ENCODE data around the gene KLK4.

Gene KLK4

GRCh38 chr19:50911206-50912101, at the start of gene KLK4:
Gene KLK4, minus strand, starts transcription at chr19:50911395. Its CDS starts 657 bp downstream, at chr19:50910738.
- H3K36me3 ChIP-seq (ENCODE audit: control insufficient read depth, insufficient read depth, low read length, severe bottlenecking), result no peaks in the 10 kb centered on the region
- peaks cover 65% of the 10 kb centered on the region for H3K27me3 ChIP-seq (replicated peaks; ENCODE audit: control insufficient read depth, insufficient read depth, low read length)
- no peaks in the 10 kb centered on the region for H3K4me1 ChIP-seq (ENCODE audit: control insufficient read depth, insufficient read depth, low read length)
- H3K9me3 ChIP-seq (ENCODE audit: control insufficient read depth, low read length), result no peaks in the 10 kb centered on the region
- H3K9ac ChIP-seq (ENCODE audit: low read length), result no peak within 1 kb of the TSS
- H3K4me3 ChIP-seq (ENCODE audit: low read length), result no peak within 1 kb of the TSS
- DNase-seq (ENCODE audit: low read depth), result no peak

- no peak overlapping the region for H3K4me3 ChIP-seq (ENCODE audit: low read length)
- H3K9me3 ChIP-seq (ENCODE audit: control insufficient read depth, low read length), result no peaks in the 10 kb centered on the region
- no peak for DNase-seq (ENCODE audit: low read depth)
Observed at GRCh38 chr19:50959731-50960500, 48.7 kb upstream of the KLK4 start.

GRCh38 chr19:50957587-50957986, 46.4 kb upstream of the KLK4 start:
- Histone ChIP-seq H3K9me3 (ENCODE audit: control insufficient read depth, low read length) (no peaks in the 10 kb centered on the region), H3K9ac (ENCODE audit: low read length) (no peak overlapping the region), H3K4me3 (ENCODE audit: low read length) (no peak overlapping the region), H3K4me1 (ENCODE audit: control insufficient read depth, insufficient read depth, low read length) (no peaks in the 10 kb centered on the region), H3K27me3 (replicated peaks; ENCODE audit: control insufficient read depth, insufficient read depth, low read length) (peaks cover 21% of the 10 kb centered on the region), H3K36me3 (ENCODE audit: control insufficient read depth, insufficient read depth, low read length, severe bottlenecking) (no peaks in the 10 kb centered on the region)
- DNase-seq (ENCODE audit: low read depth), result no peak

More at GRCh38 chr19:50959731-50960500, 48.7 kb upstream of the KLK4 start:
- H3K4me1 ChIP-seq (ENCODE audit: control insufficient read depth, insufficient read depth, low read length), result no peaks in the 10 kb centered on the region
- H3K36me3 ChIP-seq (ENCODE audit: control insufficient read depth, insufficient read depth, low read length, severe bottlenecking), result no peaks in the 10 kb centered on the region
- H3K27me3 ChIP-seq (replicated peaks; ENCODE audit: control insufficient read depth, insufficient read depth, low read length), result peaks cover 10% of the 10 kb centered on the region
- H3K9ac ChIP-seq (ENCODE audit: low read length), result no peak overlapping the region

- no peaks in the 10 kb centered on the region for H3K4me1 ChIP-seq (ENCODE audit: control insufficient read depth, insufficient read depth, low read length)
- H3K27me3 ChIP-seq (replicated peaks; ENCODE audit: control insufficient read depth, insufficient read depth, low read length), result peaks cover 20% of the 10 kb centered on the region
- H3K36me3 ChIP-seq (ENCODE audit: control insufficient read depth, insufficient read depth, low read length, severe bottlenecking), result no peaks in the 10 kb centered on the region
- no peak within 1 kb of the TSS for H3K4me3 ChIP-seq (ENCODE audit: low read length)
- DNase-seq (ENCODE audit: low read depth), result no peak
- H3K9ac ChIP-seq (ENCODE audit: low read length), result no peak within 1 kb of the TSS
- no peaks in the 10 kb centered on the region for H3K9me3 ChIP-seq (ENCODE audit: control insufficient read depth, low read length)
Observed at GRCh38 chr19:50952910-50953309, 41.7 kb upstream of the KLK4 start, which contains the start of gene KLK5. Gene KLK5, minus strand, starts transcription at chr19:50953038. Its CDS starts 381 bp downstream, at chr19:50952657.

- Histone ChIP-seq H3K9me3 (ENCODE audit: control insufficient read depth, low read length) (no peaks in the 10 kb centered on the region), H3K9ac (ENCODE audit: low read length) (no peak overlapping the region), H3K4me1 (ENCODE audit: control insufficient read depth, insufficient read depth, low read length) (no peaks in the 10 kb centered on the region), H3K4me3 (ENCODE audit: low read length) (no peak overlapping the region), H3K27me3 (replicated peaks; ENCODE audit: control insufficient read depth, insufficient read depth, low read length) (peaks cover 16% of the 10 kb centered on the region), H3K36me3 (ENCODE audit: control insufficient read depth, insufficient read depth, low read length, severe bottlenecking) (no peaks in the 10 kb centered on the region)
- no peak for DNase-seq (ENCODE audit: low read depth)
Observed at GRCh38 chr19:50949861-50950260, 38.7 kb upstream of the KLK4 start.

- DNase-seq (ENCODE audit: low read depth), result no peak
- no peak overlapping the region for H3K9ac ChIP-seq (ENCODE audit: low read length)
- no peaks in the 10 kb centered on the region for H3K9me3 ChIP-seq (ENCODE audit: control insufficient read depth, low read length)
- H3K4me1 ChIP-seq (ENCODE audit: control insufficient read depth, insufficient read depth, low read length), result no peaks in the 10 kb centered on the region
- H3K4me3 ChIP-seq (ENCODE audit: low read length), result no peak overlapping the region
- no peaks in the 10 kb centered on the region for H3K36me3 ChIP-seq (ENCODE audit: control insufficient read depth, insufficient read depth, low read length, severe bottlenecking)
- peaks cover 11% of the 10 kb centered on the region for H3K27me3 ChIP-seq (replicated peaks; ENCODE audit: control insufficient read depth, insufficient read depth, low read length)
Observed at GRCh38 chr19:50947123-50947522, 35.9 kb upstream of the KLK4 start.

- no peaks in the 10 kb centered on the region for H3K9me3 ChIP-seq (ENCODE audit: control insufficient read depth, low read length)
- H3K4me3 ChIP-seq (ENCODE audit: low read length), result no peak overlapping the region
- H3K9ac ChIP-seq (ENCODE audit: low read length), result no peak overlapping the region
- no peaks in the 10 kb centered on the region for H3K36me3 ChIP-seq (ENCODE audit: control insufficient read depth, insufficient read depth, low read length, severe bottlenecking)
- DNase-seq (ENCODE audit: low read depth), result no peak
- H3K27me3 ChIP-seq (replicated peaks; ENCODE audit: control insufficient read depth, insufficient read depth, low read length), result peaks cover 14% of the 10 kb centered on the region
- H3K4me1 ChIP-seq (ENCODE audit: control insufficient read depth, insufficient read depth, low read length), result no peaks in the 10 kb centered on the region
Observed at GRCh38 chr19:50944795-50945194, 33.6 kb upstream of the KLK4 start.

GRCh38 chr19:50943074-50943828, 32.1 kb upstream of the KLK4 start:
- peaks cover 20% of the 10 kb centered on the region for H3K27me3 ChIP-seq (replicated peaks; ENCODE audit: control insufficient read depth, insufficient read depth, low read length)
- H3K36me3 ChIP-seq (ENCODE audit: control insufficient read depth, insufficient read depth, low read length, severe bottlenecking), result no peaks in the 10 kb centered on the region
- H3K4me3 ChIP-seq (ENCODE audit: low read length), result no peak overlapping the region
- peaks cover 6% of the 10 kb centered on the region for H3K9me3 ChIP-seq (ENCODE audit: control insufficient read depth, low read length)
- DNase-seq (ENCODE audit: low read depth), result no peak
- no peak overlapping the region for H3K9ac ChIP-seq (ENCODE audit: low read length)
- no peaks in the 10 kb centered on the region for H3K4me1 ChIP-seq (ENCODE audit: control insufficient read depth, insufficient read depth, low read length)

- Histone ChIP-seq H3K36me3 (ENCODE audit: control insufficient read depth, insufficient read depth, low read length, severe bottlenecking) (no peaks in the 10 kb centered on the region), H3K4me3 (ENCODE audit: low read length) (no peak overlapping the region), H3K9ac (ENCODE audit: low read length) (no peak overlapping the region), H3K9me3 (ENCODE audit: control insufficient read depth, low read length) (peaks cover 6% of the 10 kb centered on the region), H3K27me3 (replicated peaks; ENCODE audit: control insufficient read depth, insufficient read depth, low read length) (peaks cover 12% of the 10 kb centered on the region), H3K4me1 (ENCODE audit: control insufficient read depth, insufficient read depth, low read length) (no peaks in the 10 kb centered on the region)
- DNase-seq (ENCODE audit: low read depth), result no peak
Observed at GRCh38 chr19:50939596-50939995, 28.4 kb upstream of the KLK4 start.

- Histone ChIP-seq H3K36me3 (ENCODE audit: control insufficient read depth, insufficient read depth, low read length, severe bottlenecking) (no peaks in the 10 kb centered on the region), H3K9ac (ENCODE audit: low read length) (no peak overlapping the region), H3K9me3 (ENCODE audit: control insufficient read depth, low read length) (no peaks in the 10 kb centered on the region), H3K4me1 (ENCODE audit: control insufficient read depth, insufficient read depth, low read length) (peaks cover 3% of the 10 kb centered on the region), H3K4me3 (ENCODE audit: low read length) (no peak overlapping the region), H3K27me3 (replicated peaks; ENCODE audit: control insufficient read depth, insufficient read depth, low read length) (peaks cover 11% of the 10 kb centered on the region)
- peak; percentile 28 for DNase-seq (ENCODE audit: low read depth)
Observed at GRCh38 chr19:50933640-50934039, 22.4 kb upstream of the KLK4 start.

GRCh38 chr19:50932690-50933083, 21.5 kb upstream of the KLK4 start:
- H3K36me3 ChIP-seq (ENCODE audit: control insufficient read depth, insufficient read depth, low read length, severe bottlenecking), result no peaks in the 10 kb centered on the region
- no peaks in the 10 kb centered on the region for H3K9me3 ChIP-seq (ENCODE audit: control insufficient read depth, low read length)
- H3K4me3 ChIP-seq (ENCODE audit: low read length), result no peak overlapping the region
- H3K9ac ChIP-seq (ENCODE audit: low read length), result no peak overlapping the region
- H3K27me3 ChIP-seq (replicated peaks; ENCODE audit: control insufficient read depth, insufficient read depth, low read length), result peaks cover 15% of the 10 kb centered on the region
- no peak for DNase-seq (ENCODE audit: low read depth)
- peaks cover 3% of the 10 kb centered on the region for H3K4me1 ChIP-seq (ENCODE audit: control insufficient read depth, insufficient read depth, low read length)

Data from adipocyte (in vitro differentiated cells).